Measurements from ENCODE around the gene ERCC5. TPM values are rescaled to one million over a fixed set of nuclear protein-coding genes. Genes with fewer than 3 reads are reported as not detected.

The ERCC5 gene
- total RNA-seq, 1 donor from 2014 or later, result 46.6 TPM

DNA sequence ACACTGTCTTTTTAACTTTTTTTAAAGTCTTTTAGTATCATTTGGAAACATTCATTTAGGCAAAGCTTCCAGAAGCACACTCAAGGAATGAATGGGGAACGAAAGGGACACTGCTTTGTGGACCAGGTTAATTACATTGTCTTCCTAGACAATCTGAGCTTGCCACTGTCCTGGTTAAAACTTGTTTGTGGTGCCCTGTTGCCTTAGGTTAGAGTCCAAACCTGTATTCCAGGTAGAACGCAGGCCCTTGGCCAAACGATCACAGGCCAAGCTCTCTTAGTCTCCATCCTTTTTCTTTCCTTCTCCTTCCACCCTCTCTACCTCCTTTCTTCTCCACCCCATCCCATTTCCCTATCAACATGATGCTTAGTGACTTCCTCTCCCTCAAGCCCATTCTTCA, 66.8 kb downstream of the ERCC5 start:
- Mint-ChIP-seq H3K27me3 (ENCODE audit: low read depth) (no peaks in the 10 kb centered on the region), H3K4me1 (peaks cover 62% of the 10 kb centered on the region), H3K36me3 (no peaks in the 10 kb centered on the region), H3K4me3 (no peak overlapping the region), H3K9me3 (no peaks in the 10 kb centered on the region), H3K27ac (no peak overlapping the region)
- TF ChIP-seq, protein P1, sequence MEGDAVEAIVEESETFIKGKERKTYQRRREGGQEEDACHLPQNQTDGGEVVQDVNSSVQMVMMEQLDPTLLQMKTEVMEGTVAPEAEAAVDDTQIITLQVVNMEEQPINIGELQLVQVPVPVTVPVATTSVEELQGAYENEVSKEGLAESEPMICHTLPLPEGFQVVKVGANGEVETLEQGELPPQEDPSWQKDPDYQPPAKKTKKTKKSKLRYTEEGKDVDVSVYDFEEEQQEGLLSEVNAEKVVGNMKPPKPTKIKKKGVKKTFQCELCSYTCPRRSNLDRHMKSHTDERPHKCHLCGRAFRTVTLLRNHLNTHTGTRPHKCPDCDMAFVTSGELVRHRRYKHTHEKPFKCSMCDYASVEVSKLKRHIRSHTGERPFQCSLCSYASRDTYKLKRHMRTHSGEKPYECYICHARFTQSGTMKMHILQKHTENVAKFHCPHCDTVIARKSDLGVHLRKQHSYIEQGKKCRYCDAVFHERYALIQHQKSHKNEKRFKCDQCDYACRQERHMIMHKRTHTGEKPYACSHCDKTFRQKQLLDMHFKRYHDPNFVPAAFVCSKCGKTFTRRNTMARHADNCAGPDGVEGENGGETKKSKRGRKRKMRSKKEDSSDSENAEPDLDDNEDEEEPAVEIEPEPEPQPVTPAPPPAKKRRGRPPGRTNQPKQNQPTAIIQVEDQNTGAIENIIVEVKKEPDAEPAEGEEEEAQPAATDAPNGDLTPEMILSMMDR (IDR thresholded peaks at IDR 0.05; ENCODE audit: unreplicated experiment), result no peak
- DNase-seq (ENCODE audit: low spot score in 2 of 2, unreplicated experiment in 2 of 2), result no peak

DNA sequence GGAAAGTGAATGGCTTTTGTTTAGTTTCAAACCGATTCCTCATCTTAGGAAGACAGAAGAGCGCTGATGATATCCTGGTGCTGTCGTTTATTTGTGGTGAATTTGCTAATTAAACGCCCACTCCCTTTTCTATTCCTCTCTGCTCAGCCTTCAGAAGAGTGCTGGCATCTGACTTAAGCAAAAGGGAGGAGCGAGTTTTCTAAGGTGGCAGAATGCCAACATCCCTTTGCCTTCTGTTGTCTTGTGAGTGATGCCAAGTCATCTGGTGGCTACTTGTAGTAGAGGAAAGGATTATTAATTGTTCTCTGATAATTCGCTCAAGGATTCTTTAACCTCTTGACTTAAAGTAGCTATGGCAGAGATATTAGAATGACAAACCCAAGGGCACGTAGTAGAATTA, 68.1 kb downstream of the ERCC5 start:
- DNase-seq (ENCODE audit: low spot score in 2 of 2, unreplicated experiment in 2 of 2), result no peak
- Mint-ChIP-seq H3K27ac (peak overlapping the region; percentile 85), H3K36me3 (peaks cover 5% of the 10 kb centered on the region), H3K27me3 (ENCODE audit: low read depth) (no peaks in the 10 kb centered on the region), H3K9me3 (peaks cover 10% of the 10 kb centered on the region), H3K4me1 (peaks cover 62% of the 10 kb centered on the region), H3K4me3 (no peak overlapping the region)
- TF ChIP-seq, protein P1 (IDR thresholded peaks at IDR 0.05; ENCODE audit: unreplicated experiment), result no peak

DNA sequence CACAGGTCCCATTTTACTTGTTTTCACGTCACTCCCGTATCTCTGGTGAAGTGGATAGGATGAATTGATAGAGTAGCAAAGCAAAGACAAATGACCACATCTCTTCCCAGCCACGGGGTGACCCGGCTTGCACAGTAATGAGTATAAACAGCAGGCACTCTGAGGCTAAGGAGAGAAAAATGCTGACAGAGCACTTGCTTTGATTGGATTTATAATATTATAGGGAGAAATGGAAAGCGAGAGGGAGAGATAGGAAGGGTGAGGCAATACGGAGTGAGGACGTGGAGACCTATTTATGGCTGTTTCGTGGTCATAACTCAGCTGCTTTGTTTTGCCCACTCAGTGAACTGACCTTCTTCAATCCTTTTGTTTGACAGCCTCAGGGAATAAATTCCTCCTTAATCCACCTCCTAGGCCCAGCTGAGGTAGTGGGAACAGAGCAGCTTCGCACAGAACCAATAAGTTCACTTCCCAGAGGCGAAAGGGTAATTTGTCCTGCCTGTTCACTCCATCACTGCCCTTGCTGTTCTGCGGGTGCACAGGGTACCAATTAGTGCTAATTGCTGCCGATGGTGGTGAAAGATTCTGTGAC, 68.6 kb downstream of the ERCC5 start:
- no peak overlapping the region for H3K4me3 Mint-ChIP-seq
- DNase-seq (ENCODE audit: low spot score in 2 of 2, unreplicated experiment in 2 of 2), result no peak
- peaks cover 62% of the 10 kb centered on the region for H3K4me1 Mint-ChIP-seq
- H3K27ac Mint-ChIP-seq, result peak overlapping the region; percentile 85
- TF ChIP-seq, protein P1 (IDR thresholded peaks at IDR 0.05; ENCODE audit: unreplicated experiment), result no peak
- peaks cover 15% of the 10 kb centered on the region for H3K9me3 Mint-ChIP-seq
- no peaks in the 10 kb centered on the region for H3K27me3 Mint-ChIP-seq (ENCODE audit: low read depth)
- peaks cover 10% of the 10 kb centered on the region for H3K36me3 Mint-ChIP-seq

DNA sequence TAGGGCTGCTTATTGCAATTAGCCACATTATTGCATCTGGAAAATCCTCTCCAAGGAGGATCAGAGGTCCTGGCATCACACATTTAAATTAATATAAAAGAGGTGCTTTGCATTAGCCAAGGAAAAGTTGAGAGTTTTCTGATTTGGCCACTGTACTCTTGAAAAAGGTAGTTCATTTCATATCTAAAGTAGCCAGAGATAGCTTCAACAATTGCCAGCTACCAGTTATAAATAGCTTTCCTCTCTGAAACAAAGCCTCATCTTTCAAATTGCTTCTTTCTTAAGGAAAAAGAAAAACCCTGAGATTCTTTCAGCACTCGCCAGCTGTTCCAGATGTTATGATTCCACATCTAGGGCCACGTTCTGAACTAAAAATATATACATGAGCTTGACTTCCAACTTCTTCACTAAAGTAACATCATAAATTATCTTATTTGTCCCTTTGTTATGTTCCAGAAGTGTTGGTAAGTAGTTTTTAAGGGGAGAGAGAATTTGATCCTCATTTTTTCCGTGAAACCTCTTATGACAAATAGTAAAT, 69.6 kb downstream of the ERCC5 start:
- Mint-ChIP-seq H3K9me3 (peaks cover 24% of the 10 kb centered on the region), H3K27me3 (ENCODE audit: low read depth) (no peaks in the 10 kb centered on the region), H3K4me1 (peaks cover 52% of the 10 kb centered on the region), H3K27ac (no peak overlapping the region), H3K4me3 (no peak overlapping the region), H3K36me3 (peaks cover 15% of the 10 kb centered on the region)
- DNase-seq (ENCODE audit: low spot score in 2 of 2, unreplicated experiment in 2 of 2), result no peak
- TF ChIP-seq, protein P1 (IDR thresholded peaks at IDR 0.05; ENCODE audit: unreplicated experiment), result no peak

DNA sequence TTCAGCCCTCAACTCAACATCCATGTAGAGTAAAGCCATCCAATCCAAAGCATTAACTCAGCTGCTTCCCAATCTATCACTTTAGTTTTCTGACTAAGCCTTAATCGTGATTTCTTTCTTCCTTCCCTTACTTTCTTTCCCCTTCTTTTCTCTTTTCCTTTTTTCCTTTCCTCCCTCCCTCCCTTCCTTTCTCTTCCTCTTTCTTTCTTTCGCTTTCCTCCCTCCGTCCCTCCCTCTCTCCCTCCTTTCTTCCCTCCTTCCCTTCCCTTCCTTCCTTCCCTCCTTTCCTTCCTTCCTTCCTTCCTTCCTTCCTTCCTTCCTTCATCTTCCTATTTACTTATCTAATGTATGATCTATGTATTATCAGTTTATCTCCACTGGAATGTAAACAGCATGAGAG, 71.2 kb downstream of the ERCC5 start:
- Mint-ChIP-seq H3K4me3 (no peak overlapping the region), H3K4me1 (peaks cover 37% of the 10 kb centered on the region), H3K9me3 (peaks cover 24% of the 10 kb centered on the region), H3K27me3 (ENCODE audit: low read depth) (no peaks in the 10 kb centered on the region), H3K36me3 (peaks cover 15% of the 10 kb centered on the region), H3K27ac (no peak overlapping the region)
- DNase-seq (ENCODE audit: low spot score in 2 of 2, unreplicated experiment in 2 of 2), result no peak
- TF ChIP-seq, protein P1 (IDR thresholded peaks at IDR 0.05; ENCODE audit: unreplicated experiment), result no peak
